Kidney epithelial cell (primary cell): ENCODE measurements around the gene CFL1. TPM values are rescaled to one million over a fixed set of nuclear protein-coding genes. Genes with fewer than 3 reads are reported as not detected.

ENCODE experiments used
- DNase-seq: peaks from one replicate; pipeline ENCODE4 v3.0.0-alpha.2; 2010; ENCODE audit warnings: low read depth
- H3K27me3 ChIP-seq: 2 replicates; pipeline ENCODE4 v1.6.0; 2011; ENCODE audit warnings: low read length; ENCODE audit not compliant: control insufficient read depth, insufficient read depth
- H3K36me3 ChIP-seq: 2 replicates; pipeline ENCODE4 v1.5.1; 2011; ENCODE audit warnings: low read length; ENCODE audit not compliant: control insufficient read depth, insufficient read depth
- H3K4me3 ChIP-seq: 2 replicates; pipeline ENCODE4 v1.5.1; 2011; ENCODE audit warnings: low read depth, mild to moderate bottlenecking, control low read depth, low read length
- CTCF ChIP-seq: IDR thresholded peaks from 2 replicates; pipeline ENCODE4 v1.5.1; 2011; ENCODE audit warnings: mild to moderate bottlenecking, moderate library complexity, low read length, control low read depth, inconsistent platforms; ENCODE audit not compliant: insufficient read depth, poor library complexity, severe bottlenecking
- total RNA-seq: library from RNA; depleted of rRNA; stranded (reverse); fragments of >200 nt; gene quantifications from 2 replicates; pipeline ENCODE4 v1.2.3, GENCODE V29; 2015

The CFL1 gene
- total RNA-seq, 1 donor from 2014 or later, result 1,640 TPM

GRCh38 chr11:65880027-65880426 is 22.0 kb upstream of the CFL1 start:
- H3K27me3 ChIP-seq, result no peaks in the 10 kb centered on the region
- peaks cover 9% of the 10 kb centered on the region for H3K36me3 ChIP-seq

GRCh38 chr11:65879617-65880016 is 21.6 kb upstream of the CFL1 start, which contains the start of gene CTSW:
TSS of gene CTSW (plus strand) at chr11:65879837. CDS start at chr11:65879855, 18 bp downstream.
- no peak for TF ChIP-seq CTCF
- Histone ChIP-seq H3K4me3 (no peak within 1 kb of the TSS), H3K27me3 (no peaks in the 10 kb centered on the region), H3K36me3 (peaks cover 8% of the 10 kb centered on the region)
- DNase-seq, result no peak

More at GRCh38 chr11:65880027-65880426, 22.0 kb upstream of the CFL1 start:
- TF ChIP-seq CTCF, result no peak
- no peak for DNase-seq
- no peak overlapping the region for H3K4me3 ChIP-seq

- TF ChIP-seq CTCF, result no peak
- Histone ChIP-seq H3K4me3 (peak overlapping the region; percentile 72), H3K36me3 (peaks cover 4% of the 10 kb centered on the region), H3K27me3 (no peaks in the 10 kb centered on the region)
- no peak for DNase-seq
Observed at GRCh38 chr11:65873318-65874156, 15.6 kb upstream of the CFL1 start.

- no peaks in the 10 kb centered on the region for H3K27me3 ChIP-seq
- DNase-seq, result no peak
- H3K36me3 ChIP-seq, result peaks cover 4% of the 10 kb centered on the region
- TF ChIP-seq CTCF, result no peak
- H3K4me3 ChIP-seq, result peak within 1 kb of the TSS; percentile 72
Observed at GRCh38 chr11:65872586-65873317, 14.8 kb upstream of the CFL1 start, which contains the start of gene EFEMP2. TSS of gene EFEMP2 (minus strand) at chr11:65872800. CDS start at chr11:65872354, 446 bp downstream.

GRCh38 chr11:65871811-65872548 is 14.0 kb upstream of the CFL1 start:
- H3K27me3 ChIP-seq, result no peaks in the 10 kb centered on the region
- peak overlapping the region; percentile 72 for H3K4me3 ChIP-seq
- TF ChIP-seq CTCF, result peak; percentile 35
- DNase-seq, result no peak
- peaks cover 4% of the 10 kb centered on the region for H3K36me3 ChIP-seq
